ENCODE data around the gene WDR90.

Gene WDR90

GRCh38 chr16:652454-653305, 3.5 kb downstream of the WDR90 start:
- no peak for DNase-seq (ENCODE audit: low read depth, low spot score)
- no peak for TF ChIP-seq CTCF (IDR thresholded peaks at IDR 0.05; ENCODE audit: insufficient read depth, low read length, missing control alignments)
- ChIA-PET CTCF (interaction anchor here (1.1 to 2.3 kb wide), 3 partner anchors 9 to 15 kb away, joined by 4 to 13 read pairs (median 4); partner anchors contain the start of gene RHOT2), POLR2A (interaction anchor here (1.0 kb wide), 1 partner anchor 16 kb away, joined by 4 read pairs; the partner anchor contains the start of gene METTL26)
- no peak overlapping the region for H3K4me3 ChIP-seq (ENCODE audit: low read depth, low read length)

- H3K4me3 ChIP-seq (ENCODE audit: low read depth, low read length): no peak overlapping the region
- POLR2A ChIA-PET: no interaction called here
- CTCF ChIA-PET: interaction anchor here (1.2 kb wide), 1 partner anchor 13 kb away, joined by 4 read pairs; the partner anchor contains the start of gene RHOT2
- no peak for DNase-seq (ENCODE audit: low read depth, low spot score)
- no peak for TF ChIP-seq CTCF (IDR thresholded peaks at IDR 0.05; ENCODE audit: insufficient read depth, low read length, missing control alignments)
Measured at GRCh38 chr16:654034-654433, 4.9 kb downstream of the WDR90 start.

GRCh38 chr16:657487-657886, 8.3 kb downstream of the WDR90 start:
- CTCF ChIA-PET: interaction anchor here (1.5 kb wide), 1 partner anchor 10 kb away, joined by 6 read pairs; the partner anchor contains the start of gene RHOT2
- no peak overlapping the region for H3K4me3 ChIP-seq (ENCODE audit: low read depth, low read length)
- POLR2A ChIA-PET: no interaction called here

GRCh38 chr16:658679-659571, 9.8 kb downstream of the WDR90 start:
- no peak for TF ChIP-seq CTCF (IDR thresholded peaks at IDR 0.05; ENCODE audit: insufficient read depth, low read length, missing control alignments)
- H3K4me3 ChIP-seq (ENCODE audit: low read depth, low read length): no peak overlapping the region
- no peak for DNase-seq (ENCODE audit: low read depth, low spot score)
- ChIA-PET CTCF (interaction anchor here (0.8 to 2.2 kb wide), 7 partner anchors 9 to 82 kb away, joined by 3 to 11 read pairs (median 3); partner anchors contain the start of gene WDR90), POLR2A (no interaction called here)

More at GRCh38 chr16:657487-657886, 8.3 kb downstream of the WDR90 start:
- no peak for DNase-seq (ENCODE audit: low read depth, low spot score)
- no peak for TF ChIP-seq CTCF (IDR thresholded peaks at IDR 0.05; ENCODE audit: insufficient read depth, low read length, missing control alignments)

GRCh38 chr16:659618-660017, 10.5 kb downstream of the WDR90 start:
- H3K4me3 ChIP-seq (ENCODE audit: low read depth, low read length): no peak overlapping the region
- ChIA-PET CTCF (interaction anchor here (0.8 to 2.2 kb wide), 8 partner anchors 8 to 82 kb away, joined by 3 to 11 read pairs (median 3); partner anchors contain the start of gene WDR90), POLR2A (no interaction called here)

More at GRCh38 chr16:659618-660017, 10.5 kb downstream of the WDR90 start:
- TF ChIP-seq CTCF (IDR thresholded peaks at IDR 0.05; ENCODE audit: insufficient read depth, low read length, missing control alignments): no peak
- DNase-seq (ENCODE audit: low read depth, low spot score): no peak
